Central memory CD8-positive, alpha-beta T cell (primary cell): Measurements from ENCODE around the gene ZFYVE16.

Source experiments
- ATAC-seq: fragments of 150-1000 bp; cut with Tn5 transposase; replicated peaks from 2 replicates; pipeline ENCODE4 v1.10.0; 2022; ENCODE audit warnings: mild to moderate bottlenecking, moderate FRiP score, moderate number of reproducible peaks; ENCODE audit not compliant: poor library complexity, severe bottlenecking; ENCODE audit errors: extremely low read depth
- DNase-seq, 2 donors: peaks; one replicate each; pipeline ENCODE4 v3.0.0; 2021; ENCODE audit warnings: low spot score in 2 of 2
- H3K27ac Mint-ChIP-seq: one replicate; pipeline ENCODE4 v1.8.0; 2022; ENCODE audit warnings: low read depth, mild to moderate bottlenecking, moderate library complexity, mixed read lengths
- H3K27me3 Mint-ChIP-seq: one replicate; pipeline ENCODE4 v1.8.0; 2022; ENCODE audit warnings: mixed read lengths
- H3K36me3 Mint-ChIP-seq: one replicate; pipeline ENCODE4 v1.8.0; 2022; ENCODE audit warnings: mild to moderate bottlenecking, moderate library complexity, mixed read lengths; ENCODE audit not compliant: insufficient read depth
- H3K4me1 Mint-ChIP-seq: one replicate; pipeline ENCODE4 v1.8.0; 2022; ENCODE audit warnings: mixed read lengths
- H3K4me3 Mint-ChIP-seq: one replicate; pipeline ENCODE4 v1.8.0; 2022; ENCODE audit warnings: mild to moderate bottlenecking, moderate library complexity, mixed read lengths
- H3K9me3 Mint-ChIP-seq: one replicate; pipeline ENCODE4 v1.8.0; 2022; ENCODE audit warnings: mixed read lengths

ZFYVE16 gene

DNA sequence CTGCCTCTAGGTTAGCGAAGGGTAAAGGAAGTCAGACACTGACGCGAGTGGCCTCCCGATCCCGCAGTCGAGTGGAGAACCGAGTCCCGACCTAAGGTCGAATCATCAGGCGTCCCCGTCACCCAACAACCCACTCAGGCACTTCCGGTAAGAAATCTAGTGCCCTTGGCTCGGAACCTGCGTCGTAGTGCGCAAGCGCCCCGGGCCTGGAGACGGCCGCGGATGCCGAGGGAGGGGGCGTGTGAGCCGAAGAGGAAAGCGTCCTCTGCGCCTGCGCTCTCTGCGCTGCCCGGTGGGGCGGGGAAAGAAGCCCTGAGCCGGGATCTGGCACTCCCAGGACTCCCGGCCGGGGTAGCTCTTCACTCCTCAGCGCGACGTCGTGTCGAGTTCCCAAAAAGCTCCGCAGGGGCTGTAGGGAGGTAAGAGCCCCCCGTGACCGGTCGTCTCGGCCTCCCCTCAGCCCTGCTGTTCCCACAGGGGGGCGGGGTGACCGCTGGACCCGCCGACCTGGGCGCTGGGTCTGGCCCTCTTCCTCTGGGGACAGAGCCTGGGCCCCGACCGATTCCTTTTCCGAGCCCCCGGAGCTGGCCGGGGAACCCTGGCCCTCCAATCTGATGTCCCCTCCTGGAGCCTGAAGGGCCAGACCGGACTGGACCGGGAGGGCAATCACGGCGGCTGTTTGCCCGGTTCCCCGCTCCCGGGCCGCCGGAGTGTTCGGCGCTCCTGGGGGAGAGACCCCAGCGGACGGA, at the start of gene ZFYVE16:
Gene ZFYVE16, plus strand, starts transcription at position 330 of the 749 bp plus-strand sequence. CDS start 26,084 bp downstream, outside the sequence.
- Mint-ChIP-seq H3K27ac (peak within 1 kb of the TSS; percentile 100), H3K4me3 (peak within 1 kb of the TSS; percentile 94), H3K27me3 (no peaks in the 10 kb centered on the region), H3K36me3 (peaks cover 16% of the 10 kb centered on the region), H3K9me3 (no peaks in the 10 kb centered on the region), H3K4me1 (peaks cover 24% of the 10 kb centered on the region)
- ATAC-seq (peak; percentile 90), DNase-seq (peak; percentile 93 to 95)

DNA sequence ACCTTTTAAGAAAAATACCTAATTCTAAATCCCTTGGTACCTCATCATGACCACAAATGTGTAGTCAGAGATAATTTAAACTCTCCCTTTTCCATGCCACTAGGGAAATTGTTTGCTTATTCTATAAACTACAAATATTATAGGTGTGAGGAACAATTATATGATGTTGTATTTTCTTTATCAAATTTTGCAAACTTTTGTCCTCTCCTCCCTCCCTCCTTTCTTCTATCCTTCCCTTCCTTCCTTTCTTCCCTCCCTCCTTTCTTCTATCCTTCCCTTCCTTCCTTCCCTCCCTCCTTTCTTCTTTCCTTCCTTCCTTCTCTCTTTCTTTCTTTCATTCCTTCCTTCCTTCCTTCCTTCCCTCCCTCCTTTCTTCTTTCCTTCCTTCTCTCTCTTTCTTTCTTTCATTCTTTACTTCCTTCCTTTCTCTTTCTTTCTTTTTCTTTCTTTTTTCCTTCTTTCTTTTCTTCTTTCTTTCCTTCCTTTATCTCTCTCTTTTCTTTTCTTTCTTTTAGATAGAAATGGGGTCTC, 46.9 kb upstream of the ZFYVE16 start:
- H3K4me1 Mint-ChIP-seq, result no peaks in the 10 kb centered on the region
- no peaks in the 10 kb centered on the region for H3K9me3 Mint-ChIP-seq
- no peak overlapping the region for H3K27ac Mint-ChIP-seq
- peaks cover 14% of the 10 kb centered on the region for H3K27me3 Mint-ChIP-seq
- ATAC-seq (no peak), DNase-seq (no peak)
- no peaks in the 10 kb centered on the region for H3K36me3 Mint-ChIP-seq
- H3K4me3 Mint-ChIP-seq, result no peak overlapping the region

DNA sequence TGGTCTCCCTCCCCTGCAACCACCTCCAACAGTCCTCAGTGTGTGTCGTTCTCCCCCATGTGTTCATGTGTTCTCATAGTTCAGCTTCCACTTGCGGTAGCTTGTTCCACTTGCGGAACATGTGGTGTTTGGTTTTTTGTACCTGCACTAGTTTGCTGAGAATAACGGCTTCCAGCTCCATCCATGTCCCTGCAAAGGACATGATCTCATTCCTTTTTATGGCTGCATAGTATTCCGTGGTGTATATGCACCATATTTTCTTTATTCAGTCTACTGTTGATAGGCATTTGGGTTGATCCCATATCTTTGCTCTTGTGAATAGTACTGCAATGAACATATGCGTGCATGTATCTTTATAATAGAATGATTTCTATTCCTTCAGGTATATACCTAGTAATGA, 43.0 kb upstream of the ZFYVE16 start:
- peaks cover 19% of the 10 kb centered on the region for H3K27me3 Mint-ChIP-seq
- ATAC-seq (no peak), DNase-seq (no peak)
- H3K9me3 Mint-ChIP-seq, result no peaks in the 10 kb centered on the region
- no peaks in the 10 kb centered on the region for H3K4me1 Mint-ChIP-seq
- H3K36me3 Mint-ChIP-seq, result no peaks in the 10 kb centered on the region
- no peak overlapping the region for H3K4me3 Mint-ChIP-seq
- no peak overlapping the region for H3K27ac Mint-ChIP-seq

DNA sequence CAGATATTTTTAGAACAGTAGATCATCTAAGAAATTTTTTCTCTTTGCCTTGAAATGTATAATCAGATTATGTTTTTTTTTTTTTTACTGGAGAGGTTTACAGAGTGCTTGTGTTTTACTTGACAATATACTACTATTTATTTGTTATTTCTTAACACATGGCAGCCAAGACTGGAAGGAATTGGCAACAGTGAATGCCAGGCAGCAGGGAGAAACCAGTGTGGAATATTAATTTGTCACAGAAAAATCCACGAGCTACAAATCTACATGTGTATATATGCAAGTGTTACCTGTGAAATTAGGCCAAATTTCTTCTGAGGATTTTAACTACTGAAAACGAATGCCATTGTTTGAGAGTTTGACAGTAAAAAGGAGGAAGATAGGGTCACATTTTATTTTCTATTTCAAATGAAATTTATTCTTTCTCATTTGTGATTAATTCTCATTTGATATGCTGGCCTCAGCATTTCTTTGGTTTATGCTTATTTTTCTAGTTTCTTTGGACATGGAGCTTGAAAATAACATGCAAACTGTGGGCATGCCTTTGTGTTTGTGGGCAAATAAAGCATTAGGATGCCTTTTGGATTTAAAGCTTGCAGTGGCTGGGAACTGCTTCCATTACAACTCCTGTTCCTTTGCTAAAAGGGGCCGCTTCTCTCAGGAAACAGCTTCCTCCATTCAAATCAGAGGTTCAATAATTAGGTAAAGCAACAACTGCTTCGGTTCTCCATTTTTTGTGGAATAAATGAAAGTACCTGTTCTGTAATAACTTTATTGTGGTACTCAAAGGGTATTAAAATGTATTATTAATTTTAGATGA, 39.0 kb upstream of the ZFYVE16 start:
- ATAC-seq, result no peak
- no peaks in the 10 kb centered on the region for H3K4me1 Mint-ChIP-seq
- no peak overlapping the region for H3K27ac Mint-ChIP-seq
- peaks cover 50% of the 10 kb centered on the region for H3K27me3 Mint-ChIP-seq
- H3K36me3 Mint-ChIP-seq, result no peaks in the 10 kb centered on the region
- no peak overlapping the region for H3K4me3 Mint-ChIP-seq
- DNase-seq, result no peak
- H3K9me3 Mint-ChIP-seq, result no peaks in the 10 kb centered on the region

DNA sequence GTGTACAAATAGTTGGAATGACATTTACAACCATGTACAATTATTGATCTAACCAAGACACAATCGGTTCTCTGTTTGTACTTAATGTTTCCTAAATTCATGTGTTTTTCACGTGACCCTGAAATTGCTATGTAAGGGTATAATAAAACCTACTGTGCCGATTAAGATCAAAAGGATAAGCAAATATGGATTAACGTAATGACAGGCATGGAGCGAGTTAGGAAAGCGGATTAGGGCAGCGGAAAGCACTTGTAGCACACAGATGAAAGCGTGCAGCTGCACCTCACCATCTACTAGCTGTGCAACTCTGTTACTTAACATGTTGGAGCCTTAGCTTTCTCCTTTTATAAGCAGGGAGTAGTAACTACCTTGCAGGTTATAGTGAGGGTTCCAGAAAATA, 38.3 kb upstream of the ZFYVE16 start:
- ATAC-seq (no peak), DNase-seq (no peak)
- H3K9me3 Mint-ChIP-seq, result no peaks in the 10 kb centered on the region
- H3K4me1 Mint-ChIP-seq, result no peaks in the 10 kb centered on the region
- H3K27ac Mint-ChIP-seq, result no peak overlapping the region
- no peak overlapping the region for H3K4me3 Mint-ChIP-seq
- H3K27me3 Mint-ChIP-seq, result peaks cover 49% of the 10 kb centered on the region
- no peaks in the 10 kb centered on the region for H3K36me3 Mint-ChIP-seq

DNA sequence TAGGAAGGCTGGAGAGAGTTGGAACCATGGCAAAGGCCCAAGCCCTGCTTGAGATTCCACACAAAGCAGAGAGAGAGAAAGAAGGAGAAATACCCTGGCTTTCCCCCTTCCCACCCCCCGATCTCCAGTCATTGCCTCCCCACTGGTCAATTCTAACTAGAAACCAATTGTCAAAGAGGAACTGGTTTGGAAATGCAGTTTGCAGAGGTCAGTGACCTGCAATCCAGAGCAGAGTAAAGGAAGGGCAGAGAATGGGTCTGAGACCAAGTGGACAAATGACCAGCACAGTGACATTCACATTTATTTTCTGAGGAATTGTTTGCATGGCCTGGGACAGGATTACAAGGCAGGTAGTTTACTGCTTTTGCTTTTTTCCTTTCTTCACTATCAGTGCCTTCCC, 37.5 kb upstream of the ZFYVE16 start:
- no peaks in the 10 kb centered on the region for H3K9me3 Mint-ChIP-seq
- H3K4me3 Mint-ChIP-seq, result no peak overlapping the region
- H3K27me3 Mint-ChIP-seq, result peaks cover 40% of the 10 kb centered on the region
- no peaks in the 10 kb centered on the region for H3K36me3 Mint-ChIP-seq
- ATAC-seq, result no peak
- H3K27ac Mint-ChIP-seq, result no peak overlapping the region
- no peak for DNase-seq
- H3K4me1 Mint-ChIP-seq, result no peaks in the 10 kb centered on the region

DNA sequence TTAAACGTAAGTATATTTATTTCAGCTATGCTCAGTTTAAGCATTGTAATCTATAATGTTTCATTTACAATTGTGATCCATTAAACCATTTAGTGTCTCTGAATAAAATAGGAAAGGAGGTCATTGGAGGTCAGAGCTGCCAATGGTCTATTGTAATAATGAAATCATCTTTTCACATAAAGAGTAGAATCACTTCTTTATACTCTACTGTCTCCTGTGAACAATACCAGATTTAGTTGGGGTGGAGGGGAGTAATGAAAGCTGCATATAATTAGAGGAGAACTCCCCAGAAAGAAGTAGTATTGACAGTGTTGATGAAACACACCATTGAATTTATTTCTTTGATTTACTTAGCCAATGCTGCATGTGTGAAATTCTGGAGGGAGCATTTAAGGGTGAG, 35.1 kb upstream of the ZFYVE16 start:
- no peak overlapping the region for H3K27ac Mint-ChIP-seq
- H3K4me3 Mint-ChIP-seq, result no peak overlapping the region
- ATAC-seq (no peak), DNase-seq (no peak)
- H3K9me3 Mint-ChIP-seq, result no peaks in the 10 kb centered on the region
- peaks cover 36% of the 10 kb centered on the region for H3K27me3 Mint-ChIP-seq
- no peaks in the 10 kb centered on the region for H3K36me3 Mint-ChIP-seq
- H3K4me1 Mint-ChIP-seq, result no peaks in the 10 kb centered on the region

DNA sequence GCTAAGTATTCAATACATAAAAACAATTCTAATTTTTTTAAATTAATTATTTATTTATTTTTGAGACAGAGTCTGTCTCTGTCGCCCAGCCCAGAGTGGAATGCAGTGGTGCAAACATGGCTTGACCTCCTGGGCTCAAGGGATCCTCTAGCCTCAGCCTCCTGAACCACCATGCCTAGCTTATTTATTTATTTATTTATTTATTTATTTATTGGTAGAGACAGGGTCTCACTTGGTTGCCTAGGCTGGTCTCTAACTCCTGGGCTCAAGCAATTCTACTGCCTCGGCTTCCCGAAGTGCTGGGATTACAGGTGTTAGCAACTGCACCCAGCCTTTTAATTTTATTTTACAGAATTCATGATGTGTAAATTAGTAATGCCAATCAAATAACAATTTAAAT, 33.7 kb upstream of the ZFYVE16 start:
- Mint-ChIP-seq H3K4me1 (no peaks in the 10 kb centered on the region), H3K36me3 (no peaks in the 10 kb centered on the region), H3K4me3 (no peak overlapping the region), H3K27ac (no peak overlapping the region), H3K27me3 (peaks cover 36% of the 10 kb centered on the region), H3K9me3 (no peaks in the 10 kb centered on the region)
- DNase-seq, result no peak
- ATAC-seq, result no peak

DNA sequence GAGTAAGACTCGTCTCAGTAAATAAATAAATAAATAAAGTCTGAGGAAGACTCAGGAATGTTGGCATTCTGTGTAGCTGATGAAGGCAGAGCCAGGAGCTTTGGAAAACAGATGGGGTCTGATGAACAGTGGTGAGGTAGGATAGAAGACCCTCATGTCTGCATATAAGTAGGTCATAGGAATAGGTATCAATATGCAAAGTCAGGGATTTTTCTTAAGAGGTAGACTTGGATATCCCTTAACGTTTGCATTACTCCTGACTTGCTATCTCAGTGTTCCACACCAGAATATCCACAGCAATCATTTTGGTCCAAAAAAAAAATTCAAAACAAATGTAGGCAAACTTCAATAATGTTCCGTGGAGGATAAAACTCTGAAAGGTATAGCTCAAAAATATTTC, 31.3 kb upstream of the ZFYVE16 start:
- Mint-ChIP-seq H3K27ac (no peak overlapping the region), H3K27me3 (peaks cover 22% of the 10 kb centered on the region)

DNA sequence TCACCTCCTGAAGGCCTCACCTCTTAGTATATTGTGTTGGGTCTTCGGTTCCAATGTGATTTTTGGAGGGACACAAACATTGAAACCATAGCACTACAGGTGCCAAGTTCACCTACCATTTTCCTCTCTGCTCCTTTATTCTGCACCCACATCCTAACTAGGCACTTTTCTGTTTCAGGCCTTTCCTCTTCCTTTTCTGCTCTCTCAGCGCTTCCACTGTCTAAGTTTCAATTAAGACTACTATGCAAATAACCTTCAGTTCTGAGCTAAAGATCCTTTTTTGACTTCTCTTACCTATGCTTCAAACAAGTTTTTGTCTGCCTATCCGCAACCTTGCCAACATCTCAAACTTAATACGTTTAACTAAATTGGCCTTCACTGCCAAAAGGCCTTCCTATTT, 25.4 kb upstream of the ZFYVE16 start:
- ATAC-seq, result no peak
- H3K27ac Mint-ChIP-seq, result no peak overlapping the region
- peaks cover 15% of the 10 kb centered on the region for H3K27me3 Mint-ChIP-seq
- DNase-seq, result no peak
- H3K4me3 Mint-ChIP-seq, result no peak overlapping the region
- no peaks in the 10 kb centered on the region for H3K9me3 Mint-ChIP-seq
- H3K36me3 Mint-ChIP-seq, result no peaks in the 10 kb centered on the region
- no peaks in the 10 kb centered on the region for H3K4me1 Mint-ChIP-seq

More for the DNA sequence above, 31.3 kb upstream of the ZFYVE16 start:
- H3K4me3 Mint-ChIP-seq, result no peak overlapping the region
- no peaks in the 10 kb centered on the region for H3K9me3 Mint-ChIP-seq
- ATAC-seq (no peak), DNase-seq (no peak)
- no peaks in the 10 kb centered on the region for H3K36me3 Mint-ChIP-seq
- H3K4me1 Mint-ChIP-seq, result no peaks in the 10 kb centered on the region

DNA sequence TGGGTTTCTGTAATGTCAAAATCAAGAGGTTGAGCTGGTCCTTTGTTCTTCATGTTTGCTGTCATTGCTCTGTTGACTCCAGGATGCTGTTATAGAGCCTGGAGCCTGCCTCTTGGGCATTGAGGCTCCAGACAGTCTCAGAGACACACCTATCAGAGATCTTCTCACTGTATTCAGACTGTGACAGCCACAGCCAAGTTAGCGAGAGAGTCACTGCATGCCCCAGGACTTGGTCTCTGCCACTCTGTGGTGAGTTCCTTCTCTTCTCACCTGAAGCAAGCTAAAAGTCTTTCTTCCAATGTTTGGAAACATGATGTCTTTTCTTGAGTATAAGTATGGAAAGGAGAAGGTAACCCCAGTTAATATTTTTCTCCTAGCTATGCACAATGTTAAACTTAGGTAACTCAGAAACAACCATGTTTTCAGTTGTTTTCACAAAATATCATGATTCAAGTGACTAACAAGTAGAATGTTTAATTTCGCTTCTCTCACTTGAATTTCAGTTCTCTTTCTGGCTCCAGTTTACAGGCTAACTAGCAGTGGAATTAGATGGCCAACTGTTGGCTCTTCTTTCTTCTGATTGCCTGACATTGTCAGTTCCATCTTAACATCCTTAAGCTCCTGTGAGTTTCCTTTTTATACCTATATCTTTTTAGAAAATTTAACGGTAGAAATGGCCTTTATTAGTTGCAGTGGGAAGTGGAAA, 20.6 kb upstream of the ZFYVE16 start:
- Mint-ChIP-seq H3K36me3 (no peaks in the 10 kb centered on the region), H3K27ac (no peak overlapping the region), H3K27me3 (peaks cover 39% of the 10 kb centered on the region), H3K4me1 (peaks cover 6% of the 10 kb centered on the region), H3K4me3 (no peak overlapping the region), H3K9me3 (no peaks in the 10 kb centered on the region)
- DNase-seq (no peak), ATAC-seq (no peak)

DNA sequence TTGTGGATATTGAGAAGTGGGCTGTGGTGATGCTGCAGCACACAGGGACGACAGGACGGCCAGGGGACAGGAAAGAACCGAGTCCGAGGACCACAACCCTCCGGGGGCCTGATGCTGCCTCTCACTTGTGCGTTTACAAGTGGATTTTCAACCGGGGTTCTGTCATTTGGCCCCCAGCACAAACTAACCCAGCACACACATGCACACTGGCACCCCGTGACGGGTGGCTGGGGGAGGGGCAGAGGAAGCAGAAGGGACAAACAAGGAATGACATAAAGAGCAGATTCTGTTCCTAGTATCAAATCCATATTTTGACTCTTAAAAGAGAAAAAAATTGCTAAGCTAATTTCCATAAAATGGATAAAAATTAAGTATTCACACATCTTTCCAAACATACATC, 18.3 kb upstream of the ZFYVE16 start:
- H3K27ac Mint-ChIP-seq, result no peak overlapping the region

More for the DNA sequence above, 18.3 kb upstream of the ZFYVE16 start:
- H3K4me1 Mint-ChIP-seq, result peaks cover 6% of the 10 kb centered on the region
- no peaks in the 10 kb centered on the region for H3K36me3 Mint-ChIP-seq
- no peak for ATAC-seq
- H3K9me3 Mint-ChIP-seq, result peaks cover 5% of the 10 kb centered on the region
- no peak overlapping the region for H3K4me3 Mint-ChIP-seq
- peaks cover 63% of the 10 kb centered on the region for H3K27me3 Mint-ChIP-seq
- no peak for DNase-seq
